Measurements from ENCODE around the gene LY6G5B. TPM values are rescaled to one million over a fixed set of nuclear protein-coding genes. Genes with fewer than 3 reads are reported as not detected.

LY6G5B gene
- total RNA-seq, 1 donor = 5.4 TPM

DNA sequence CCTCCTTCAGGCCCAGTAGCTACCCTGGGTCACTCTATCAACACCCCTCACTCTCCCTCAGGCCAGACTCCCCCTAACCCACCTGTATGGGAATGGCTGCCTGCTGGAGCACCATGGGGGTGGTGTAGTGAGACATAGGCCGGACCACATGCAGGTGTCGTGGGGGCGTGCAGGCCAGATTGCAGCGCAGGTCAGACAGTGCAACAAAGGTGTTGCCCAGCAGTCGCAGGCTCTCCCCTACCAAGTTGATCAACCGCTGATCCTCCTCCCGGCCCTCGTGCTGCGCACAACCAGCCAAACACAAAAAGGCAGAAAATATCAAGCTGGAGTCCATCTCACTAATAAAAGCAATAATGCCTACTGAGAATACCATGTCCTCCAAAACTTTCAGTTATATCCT, 24.5 kb upstream of the LY6G5B start:
- no peaks in the 10 kb centered on the region for H3K9me3 ChIP-seq (ENCODE audit: low read depth, low read length)
- no peak overlapping the region for H2AFZ ChIP-seq (ENCODE audit: low read length)
- H3K4me1 ChIP-seq (ENCODE audit: insufficient read depth, low read length) = no peaks in the 10 kb centered on the region
- H3K27me3 ChIP-seq (ENCODE audit: insufficient read depth, low read length) = no peaks in the 10 kb centered on the region
- H3K4me2 ChIP-seq (ENCODE audit: insufficient read depth, low read length) = no peak overlapping the region
- H3K4me3 ChIP-seq (ENCODE audit: insufficient read depth, low read length) = no peak overlapping the region
- H3K27ac ChIP-seq (ENCODE audit: low read depth, low read length) = no peak overlapping the region
- peak; percentile 59 for DNase-seq (ENCODE audit: insufficient read length, low spot score, missing footprints)
- peaks cover 23% of the 10 kb centered on the region for H3K79me2 ChIP-seq (ENCODE audit: insufficient read depth, low read length)
- peaks cover 81% of the 10 kb centered on the region for H3K36me3 ChIP-seq (ENCODE audit: insufficient read depth, low read length)
- H4K20me1 ChIP-seq (ENCODE audit: insufficient read depth, low read length) = peaks cover 8% of the 10 kb centered on the region
- TF ChIP-seq, protein P1, sequence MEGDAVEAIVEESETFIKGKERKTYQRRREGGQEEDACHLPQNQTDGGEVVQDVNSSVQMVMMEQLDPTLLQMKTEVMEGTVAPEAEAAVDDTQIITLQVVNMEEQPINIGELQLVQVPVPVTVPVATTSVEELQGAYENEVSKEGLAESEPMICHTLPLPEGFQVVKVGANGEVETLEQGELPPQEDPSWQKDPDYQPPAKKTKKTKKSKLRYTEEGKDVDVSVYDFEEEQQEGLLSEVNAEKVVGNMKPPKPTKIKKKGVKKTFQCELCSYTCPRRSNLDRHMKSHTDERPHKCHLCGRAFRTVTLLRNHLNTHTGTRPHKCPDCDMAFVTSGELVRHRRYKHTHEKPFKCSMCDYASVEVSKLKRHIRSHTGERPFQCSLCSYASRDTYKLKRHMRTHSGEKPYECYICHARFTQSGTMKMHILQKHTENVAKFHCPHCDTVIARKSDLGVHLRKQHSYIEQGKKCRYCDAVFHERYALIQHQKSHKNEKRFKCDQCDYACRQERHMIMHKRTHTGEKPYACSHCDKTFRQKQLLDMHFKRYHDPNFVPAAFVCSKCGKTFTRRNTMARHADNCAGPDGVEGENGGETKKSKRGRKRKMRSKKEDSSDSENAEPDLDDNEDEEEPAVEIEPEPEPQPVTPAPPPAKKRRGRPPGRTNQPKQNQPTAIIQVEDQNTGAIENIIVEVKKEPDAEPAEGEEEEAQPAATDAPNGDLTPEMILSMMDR (IDR thresholded peaks at IDR 0.05; ENCODE audit: extremely low read depth, low read depth, low read length) = no peak

DNA sequence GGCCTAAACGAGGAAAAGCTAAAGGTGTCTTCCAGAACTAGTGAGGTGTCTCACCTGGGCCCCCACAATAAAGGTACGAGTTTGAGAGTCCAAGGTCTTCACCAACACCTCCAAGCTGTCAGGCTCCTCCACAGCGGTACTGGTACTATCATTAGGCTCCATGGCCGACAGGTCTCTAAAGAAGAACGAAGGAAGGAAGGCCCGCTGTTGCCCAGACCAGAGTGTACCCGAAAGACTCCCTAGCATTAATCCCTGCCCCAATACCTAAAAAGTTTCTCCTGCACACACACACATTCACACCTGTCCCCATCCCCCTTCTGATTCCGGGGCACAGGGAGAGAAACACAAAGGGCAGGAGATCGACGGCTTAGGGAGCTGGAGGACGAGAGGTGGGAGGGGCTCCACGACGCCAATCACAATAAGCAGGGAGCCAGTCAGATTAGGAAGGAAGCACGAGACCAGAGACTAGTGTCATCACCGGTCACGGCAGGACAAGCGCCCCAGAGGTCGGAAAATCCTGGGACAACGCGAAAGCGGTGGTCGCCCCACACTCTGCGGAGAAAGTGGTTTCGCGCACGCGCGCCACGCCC, 18.1 kb upstream of the LY6G5B start:
- Histone ChIP-seq H3K36me3 (ENCODE audit: insufficient read depth, low read length) (peaks cover 26% of the 10 kb centered on the region), H3K4me3 (ENCODE audit: insufficient read depth, low read length) (peak overlapping the region; percentile 95), H2AFZ (ENCODE audit: low read length) (peak overlapping the region; percentile 88), H4K20me1 (ENCODE audit: insufficient read depth, low read length) (peaks cover 8% of the 10 kb centered on the region), H3K79me2 (ENCODE audit: insufficient read depth, low read length) (peaks cover 65% of the 10 kb centered on the region), H3K9me3 (ENCODE audit: low read depth, low read length) (no peaks in the 10 kb centered on the region), H3K4me1 (ENCODE audit: insufficient read depth, low read length) (peaks cover 19% of the 10 kb centered on the region), H3K27ac (ENCODE audit: low read depth, low read length) (peak overlapping the region; percentile 99), H3K4me2 (ENCODE audit: insufficient read depth, low read length) (peak overlapping the region; percentile 92), H3K27me3 (ENCODE audit: insufficient read depth, low read length) (no peaks in the 10 kb centered on the region)
- peak; percentile 97 for DNase-seq (ENCODE audit: insufficient read length, low spot score, missing footprints)
- TF ChIP-seq, protein P1 (IDR thresholded peaks at IDR 0.05; ENCODE audit: extremely low read depth, low read depth, low read length) = no peak

GRCh38 chr6:31652925-31653724, 16.7 kb upstream of the LY6G5B start:
- TF ChIP-seq, protein P1 (IDR thresholded peaks at IDR 0.05; ENCODE audit: extremely low read depth, low read depth, low read length) = peak; percentile 6
- H3K4me3 ChIP-seq (ENCODE audit: insufficient read depth, low read length) = peak overlapping the region; percentile 95
- peaks cover 14% of the 10 kb centered on the region for H4K20me1 ChIP-seq (ENCODE audit: insufficient read depth, low read length)
- H3K4me2 ChIP-seq (ENCODE audit: insufficient read depth, low read length) = peak overlapping the region; percentile 92
- DNase-seq (ENCODE audit: insufficient read length, low spot score, missing footprints) = peak; percentile 98
- peak overlapping the region; percentile 99 for H3K27ac ChIP-seq (ENCODE audit: low read depth, low read length)
- no peaks in the 10 kb centered on the region for H3K9me3 ChIP-seq (ENCODE audit: low read depth, low read length)
- H3K36me3 ChIP-seq (ENCODE audit: insufficient read depth, low read length) = peaks cover 27% of the 10 kb centered on the region
- peak overlapping the region; percentile 88 for H2AFZ ChIP-seq (ENCODE audit: low read length)
- H3K4me1 ChIP-seq (ENCODE audit: insufficient read depth, low read length) = peaks cover 21% of the 10 kb centered on the region
- peaks cover 73% of the 10 kb centered on the region for H3K79me2 ChIP-seq (ENCODE audit: insufficient read depth, low read length)
- no peaks in the 10 kb centered on the region for H3K27me3 ChIP-seq (ENCODE audit: insufficient read depth, low read length)

Data from osteoblast (primary cell).